KMS-11 (cell line): Measurements from ENCODE around the gene ISLR2.

ENCODE experiments used
- H2AFZ ChIP-seq: fragments of 200-600 bp; sonication (generic); 2 replicates; pipeline ENCODE4 v1.6.1; 2016; ENCODE audit warnings: antibody characterized with exemption, mixed run types, low read depth
- H3K27ac ChIP-seq: fragments of 200-600 bp; sonication (generic); 2 replicates; pipeline ENCODE4 v1.6.1; 2016; ENCODE audit warnings: mild to moderate bottlenecking, mixed run types
- H3K27me3 ChIP-seq: fragments of 200-600 bp; sonication (generic); 2 replicates; pipeline ENCODE4 v1.6.1; 2017; ENCODE audit warnings: mild to moderate bottlenecking, low read depth, mixed run types, moderate library complexity; ENCODE audit not compliant: insufficient read depth
- H3K36me3 ChIP-seq: fragments of 200-600 bp; sonication (generic); 2 replicates; pipeline ENCODE4 v1.6.1; 2017; ENCODE audit warnings: mild to moderate bottlenecking, mixed run types; ENCODE audit not compliant: insufficient read depth
- H3K4me1 ChIP-seq: fragments of 200-600 bp; sonication (generic); 2 replicates; pipeline ENCODE4 v1.6.1; 2016; ENCODE audit warnings: mild to moderate bottlenecking, low read depth, mixed run types; ENCODE audit not compliant: poor library complexity, severe bottlenecking
- H3K4me2 ChIP-seq: fragments of 200-600 bp; sonication (generic); 2 replicates; pipeline ENCODE4 v1.7.0; 2016; ENCODE audit warnings: mild to moderate bottlenecking, mixed run types
- H3K4me3 ChIP-seq: fragments of 200-600 bp; sonication (generic); IDR thresholded peaks from 2 replicates; pipeline ENCODE4 v1.6.1; 2017; ENCODE audit warnings: low read depth, low read length, mixed read lengths; ENCODE audit not compliant: insufficient read depth
- H3K79me2 ChIP-seq: fragments of 200-600 bp; sonication (generic); 2 replicates; pipeline ENCODE4 v1.6.1; 2016; ENCODE audit warnings: low read depth, mixed run types; ENCODE audit not compliant: insufficient read depth
- H3K9ac ChIP-seq: fragments of 200-600 bp; sonication (generic); 2 replicates; pipeline ENCODE4 v1.6.1; 2016; ENCODE audit warnings: mild to moderate bottlenecking, mixed run types
- H4K20me1 ChIP-seq: fragments of 200-600 bp; sonication (generic); 2 replicates; pipeline ENCODE4 v1.6.1; 2016; ENCODE audit warnings: mild to moderate bottlenecking, mixed run types; ENCODE audit not compliant: insufficient read depth
- CTCF ChIP-seq: fragments of 200-600 bp; sonication (generic); conservative IDR thresholded peaks from 2 replicates; pipeline ENCODE4 v1.6.1; 2017; ENCODE audit warnings: low read depth, mild to moderate bottlenecking, antibody characterized with exemption, low read length, moderate library complexity, mixed read lengths

ISLR2 gene

DNA sequence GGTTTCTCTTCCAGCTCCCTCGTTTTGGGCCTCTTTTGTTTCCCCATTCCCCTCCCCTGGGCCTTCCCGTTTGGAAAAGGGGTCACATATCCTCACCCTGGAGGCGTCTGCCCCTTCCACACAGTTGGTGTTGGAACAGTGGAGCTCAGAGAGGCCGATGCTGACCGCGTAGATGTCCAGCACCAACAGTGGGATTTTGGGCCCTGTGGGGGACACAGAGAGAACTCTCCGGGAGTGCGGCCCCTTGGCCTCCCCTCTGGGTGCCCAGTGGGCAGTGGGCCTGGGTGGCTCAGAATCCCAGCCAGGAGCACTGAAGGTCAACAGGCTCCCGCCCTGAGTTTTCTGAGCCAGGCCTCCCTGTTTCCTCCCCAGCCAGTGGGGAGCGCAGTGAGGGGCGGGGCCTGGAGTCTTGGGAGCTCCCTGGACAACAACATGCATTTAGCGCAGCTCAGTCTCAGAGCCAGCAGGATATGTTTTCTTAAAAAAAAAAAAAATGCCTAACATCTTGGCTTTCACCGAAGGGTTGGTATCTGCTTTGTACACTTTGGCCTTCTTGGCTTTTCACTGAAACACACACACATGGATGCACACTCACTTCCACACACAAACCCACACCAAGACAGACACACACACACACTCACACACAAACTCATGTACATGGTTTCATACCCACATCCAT, 42.5 kb downstream of the ISLR2 start:
- TF ChIP-seq CTCF, result no peak
- Histone ChIP-seq H3K79me2 (no peaks in the 10 kb centered on the region), H3K27ac (no peak overlapping the region), H4K20me1 (no peaks in the 10 kb centered on the region), H3K9ac (no peak overlapping the region), H3K4me2 (no peak overlapping the region), H3K4me1 (no peaks in the 10 kb centered on the region), H3K27me3 (peaks cover 37% of the 10 kb centered on the region), H3K36me3 (no peaks in the 10 kb centered on the region), H3K4me3 (no peak overlapping the region), H2AFZ (no peak overlapping the region)

GRCh38 chr15:74173380-74174218, 43.2 kb downstream of the ISLR2 start, which contains the start of gene ISLR:
TSS of gene ISLR (plus strand) at chr15:74173710. CDS start at chr15:74174859, 1,149 bp downstream.
- H3K79me2 ChIP-seq, result no peaks in the 10 kb centered on the region
- peaks cover 37% of the 10 kb centered on the region for H3K27me3 ChIP-seq
- H3K27ac ChIP-seq, result no peak within 1 kb of the TSS
- no peak within 1 kb of the TSS for H3K4me3 ChIP-seq
- H4K20me1 ChIP-seq, result no peaks in the 10 kb centered on the region
- no peaks in the 10 kb centered on the region for H3K36me3 ChIP-seq
- no peak within 1 kb of the TSS for H3K4me2 ChIP-seq
- no peaks in the 10 kb centered on the region for H3K4me1 ChIP-seq
- TF ChIP-seq CTCF, result no peak
- no peak within 1 kb of the TSS for H3K9ac ChIP-seq
- no peak within 1 kb of the TSS for H2AFZ ChIP-seq

GRCh38 chr15:74174219-74174957, 44.0 kb downstream of the ISLR2 start:
- Histone ChIP-seq H3K27me3 (peaks cover 35% of the 10 kb centered on the region), H3K4me1 (no peaks in the 10 kb centered on the region), H3K9ac (no peak overlapping the region), H2AFZ (no peak overlapping the region), H3K36me3 (no peaks in the 10 kb centered on the region), H3K79me2 (no peaks in the 10 kb centered on the region), H4K20me1 (no peaks in the 10 kb centered on the region), H3K27ac (no peak overlapping the region), H3K4me3 (no peak overlapping the region), H3K4me2 (no peak overlapping the region)
- TF ChIP-seq CTCF, result no peak

- no peak overlapping the region for H3K9ac ChIP-seq
- H4K20me1 ChIP-seq, result no peaks in the 10 kb centered on the region
- no peak overlapping the region for H3K4me3 ChIP-seq
- H3K79me2 ChIP-seq, result no peaks in the 10 kb centered on the region
- no peaks in the 10 kb centered on the region for H3K4me1 ChIP-seq
- H3K27me3 ChIP-seq, result peaks cover 38% of the 10 kb centered on the region
- H2AFZ ChIP-seq, result no peak overlapping the region
- no peaks in the 10 kb centered on the region for H3K36me3 ChIP-seq
- no peak overlapping the region for H3K27ac ChIP-seq
- H3K4me2 ChIP-seq, result no peak overlapping the region
- no peak for TF ChIP-seq CTCF
These were observed 44.5 kb downstream of the ISLR2 start for GRCh38 chr15:74174958-74175253.
